22Rv1 (cell line): Measurements from ENCODE around the gene CEBPA.

Source experiments
- H3K27ac ChIP-seq: fragments of 450-650 bp; 2 replicates; pipeline ENCODE4 v1.5.1; 2017
- CTCF ChIP-seq: fragments of 450-650 bp; IDR thresholded peaks from 2 replicates; pipeline ENCODE4 v1.5.1; 2017; ENCODE audit warnings: mild to moderate bottlenecking
- ZFX ChIP-seq: fragments of 450-650 bp; IDR thresholded peaks from 2 replicates; pipeline ENCODE4 v1.6.1; 2017; ENCODE audit warnings: antibody characterized with exemption, borderline replicate concordance

The CEBPA gene

DNA sequence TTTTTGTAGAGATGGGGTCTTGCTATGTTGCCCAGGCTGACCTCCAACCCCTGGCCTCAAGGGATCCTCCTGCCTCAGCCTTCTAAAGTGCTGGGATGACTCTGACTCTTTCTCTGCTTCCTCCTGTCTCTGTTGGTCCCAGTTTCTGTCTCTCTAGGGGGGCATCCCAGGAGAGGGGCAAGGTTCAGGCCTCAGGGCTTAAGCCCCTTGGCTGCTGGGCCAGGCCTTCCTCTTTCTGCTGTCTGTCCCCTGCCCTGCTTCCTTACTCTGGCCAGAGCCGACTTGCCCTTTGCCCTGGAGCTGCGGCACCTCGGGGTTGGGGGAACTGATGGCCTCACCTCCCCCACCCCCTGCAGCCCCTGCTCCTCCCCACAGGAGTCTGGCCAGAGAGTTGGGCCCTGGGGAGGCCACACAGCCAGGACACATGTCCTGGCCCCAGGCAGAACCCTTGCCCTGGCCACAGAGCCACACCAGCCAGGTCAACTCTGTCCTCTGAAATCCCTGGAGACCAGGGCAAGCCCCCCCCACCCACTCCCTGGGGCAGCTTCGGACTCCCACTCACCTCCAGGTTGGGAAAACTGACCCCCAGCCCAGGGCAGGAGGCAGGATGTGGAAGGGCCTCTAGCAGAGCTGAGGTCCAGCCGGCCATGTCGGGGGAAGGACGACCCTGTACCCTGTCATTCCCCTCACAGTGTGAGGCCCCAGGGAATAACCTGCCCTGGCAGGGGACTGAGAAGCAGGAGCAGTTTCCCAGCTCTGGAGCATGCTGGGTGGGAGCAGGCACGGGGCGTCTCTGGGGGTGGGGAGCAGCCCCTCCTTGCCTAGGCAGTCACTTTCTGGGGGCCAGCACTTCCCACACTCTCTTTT, 23.7 kb downstream of the CEBPA start:
- H3K27ac ChIP-seq: no peak overlapping the region
- TF ChIP-seq CTCF (no peak), ZFX (no peak)

- H3K27ac ChIP-seq: no peak overlapping the region
- TF ChIP-seq CTCF (no peak), ZFX (no peak)
These were observed 24.3 kb downstream of the CEBPA start for GRCh38 chr19:33278023-33278402.

DNA sequence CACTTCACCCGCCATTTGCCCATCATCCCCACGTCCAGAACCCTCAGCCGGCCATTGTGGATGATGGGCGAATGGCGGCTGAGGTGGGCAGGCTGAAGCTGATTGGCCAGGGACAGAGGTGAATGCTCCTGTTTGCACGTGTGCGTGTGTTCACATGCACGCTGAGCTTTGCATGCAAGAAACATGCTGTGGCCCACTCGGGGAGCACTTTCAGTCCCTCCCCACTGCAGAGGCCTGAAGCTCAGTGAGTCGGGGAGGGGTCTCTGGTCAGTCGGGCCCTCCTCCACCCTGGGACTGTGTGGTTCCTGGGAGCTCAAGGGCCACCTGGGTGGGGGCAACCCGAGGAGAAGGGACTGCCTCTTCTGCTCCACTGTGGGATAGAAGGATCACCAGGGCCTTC, 24.9 kb downstream of the CEBPA start:
- TF ChIP-seq ZFX (no peak), CTCF (no peak)
- no peak overlapping the region for H3K27ac ChIP-seq

DNA sequence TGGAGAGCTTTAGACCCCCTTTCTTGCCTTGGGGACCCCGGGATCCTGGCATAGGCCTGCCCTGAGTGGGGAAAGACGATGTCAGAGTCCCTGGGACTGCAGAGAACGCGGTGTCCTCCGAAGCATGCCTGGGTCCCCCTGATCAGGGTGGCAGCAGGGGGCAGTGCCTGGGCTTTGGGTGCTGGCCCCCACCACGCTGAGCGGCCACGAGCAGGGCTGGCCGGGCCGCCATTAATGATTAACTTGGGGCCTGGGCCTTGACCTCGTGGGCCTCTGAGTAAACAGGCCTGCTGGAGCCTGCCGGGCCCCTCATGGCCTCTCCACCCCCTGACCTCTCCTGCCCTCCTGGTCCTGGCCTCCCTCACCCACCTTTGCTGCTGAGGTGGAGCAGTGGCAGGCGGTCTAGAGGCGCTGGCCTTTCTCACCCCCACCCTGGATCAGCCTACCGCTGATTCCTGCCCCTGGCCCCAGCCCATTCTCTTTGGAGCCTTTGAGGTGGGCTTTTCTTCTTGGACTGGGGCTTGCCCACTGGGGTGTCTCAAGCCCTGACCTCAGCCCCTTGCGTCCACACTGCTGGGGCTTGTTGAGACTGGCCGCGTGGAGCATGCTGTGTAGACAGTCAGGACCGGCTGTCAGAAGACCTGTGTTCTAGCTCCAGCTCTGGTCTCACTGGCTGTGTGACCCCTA, 26.3 kb downstream of the CEBPA start:
- no peak overlapping the region for H3K27ac ChIP-seq
- TF ChIP-seq CTCF: no peak

GRCh38 chr19:33275559-33275932, 26.8 kb downstream of the CEBPA start:
- no peak overlapping the region for H3K27ac ChIP-seq
- TF ChIP-seq ZFX (no peak), CTCF (no peak)

DNA sequence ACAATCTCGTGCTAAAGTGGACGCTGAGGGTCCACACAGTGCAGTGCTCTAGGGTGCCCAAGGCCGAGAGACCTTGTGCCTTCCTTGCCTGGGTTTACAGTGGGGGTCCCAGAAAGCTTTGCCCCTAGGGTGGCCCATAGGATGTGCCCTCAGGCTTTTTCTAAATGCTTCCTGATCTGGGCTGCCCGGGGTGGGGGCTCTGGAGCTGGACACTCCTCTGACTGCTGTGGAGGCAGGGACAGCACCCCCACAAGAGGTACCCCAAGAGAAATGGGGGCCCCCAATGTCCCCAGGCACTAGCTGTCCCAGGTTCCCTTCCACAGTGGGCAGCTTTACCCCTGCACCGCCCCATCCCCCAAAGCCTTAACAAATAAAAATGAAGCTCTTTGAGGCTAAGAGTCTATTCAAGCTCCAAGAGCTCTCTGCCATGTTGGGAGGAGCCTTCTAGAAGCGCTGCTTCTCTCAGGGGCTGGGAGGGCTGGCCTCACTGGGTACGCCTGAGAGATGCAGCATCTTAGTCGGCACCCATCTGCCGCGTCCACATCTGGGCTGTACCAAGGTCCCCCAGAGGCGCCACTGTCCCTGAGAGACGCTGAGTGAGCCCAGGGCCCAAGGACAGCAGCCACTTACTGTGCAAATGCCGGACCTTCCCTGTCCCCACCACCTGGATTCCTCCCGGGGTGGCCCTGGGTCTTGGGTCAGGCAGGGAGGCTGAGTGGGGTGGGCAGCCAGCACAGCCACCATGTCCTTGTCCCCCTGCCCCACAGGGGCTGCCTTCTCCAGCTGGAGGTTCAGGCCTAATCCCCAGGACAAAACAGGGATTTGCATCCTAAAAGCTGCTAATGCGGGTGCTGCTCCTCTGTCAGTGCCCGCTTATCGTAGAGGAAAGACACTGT, 27.4 kb downstream of the CEBPA start:
- peak overlapping the region; percentile 55 for H3K27ac ChIP-seq

More for the DNA sequence above, 27.4 kb downstream of the CEBPA start:
- TF ChIP-seq CTCF (no peak), ZFX (no peak)
